H1 (cell line): ENCODE measurements around the gene SCNN1G. TPM values are rescaled to one million over a fixed set of nuclear protein-coding genes. Genes with fewer than 3 reads are reported as not detected.

ENCODE experiments used
- CTCF ChIA-PET: fragments of 300-600 bp; sonication (Branson Sonifier 250); formaldehyde crosslinking; loops from one replicate; lab custom pipeline; 2021; ENCODE audit not compliant: partially characterized antibody; lab: Charles Lee
- POLR2A ChIA-PET: fragments of 300-600 bp; sonication (Branson Sonifier 250); formaldehyde crosslinking; loops from one replicate; lab custom pipeline; 2021; ENCODE audit warnings: inconsistent platforms; ENCODE audit not compliant: partially characterized antibody; lab: Charles Lee
- DNase-seq, 2 experiments: peaks; one replicate each; pipeline versions ENCODE4 v3.0.0 to v3.0.0-alpha.2; 2010 to 2022; ENCODE audit warnings: low spot score in 2 of 2, low read depth in 1 of 2, mixed read lengths in 1 of 2
- FAIRE-seq: peaks from 2 replicates; lab custom pipeline; 2011; peaks lifted over from hg19 to GRCh38; lab: Jason Lieb, UNC
- H2AFZ ChIP-seq: 2 replicates; pipeline ENCODE4 v1.8.1; 2012; ENCODE audit warnings: low read length, inconsistent platforms
- H2AK5ac ChIP-seq: 2 replicates; pipeline ENCODE4 v1.6.1; 2013; ENCODE audit warnings: low read depth, low read length
- H2BK120ac ChIP-seq: replicated peaks from 2 replicates; pipeline ENCODE3; 2013; ENCODE audit warnings: low read depth, low read length, inconsistent platforms
- H2BK12ac ChIP-seq: 2 replicates; pipeline ENCODE4 v1.6.1; 2013; ENCODE audit warnings: low read depth, low read length
- H2BK15ac ChIP-seq: 2 replicates; pipeline ENCODE4 v1.6.1; 2013; ENCODE audit warnings: low read length
- H2BK20ac ChIP-seq: 2 replicates; pipeline ENCODE4 v1.6.1; 2013; ENCODE audit warnings: low read length
- H2BK5ac ChIP-seq: 2 replicates; pipeline ENCODE4 v1.6.1; 2013; ENCODE audit warnings: low read depth, low read length
- H3K14ac ChIP-seq: 2 replicates; pipeline ENCODE4 v1.6.1; 2013; ENCODE audit warnings: inconsistent platforms; ENCODE audit not compliant: insufficient read length
- H3K18ac ChIP-seq: 2 replicates; pipeline ENCODE4 v1.6.1; 2013; ENCODE audit warnings: low read length; ENCODE audit errors: extremely low read depth
- H3K23ac ChIP-seq: 2 replicates; pipeline ENCODE4 v1.6.1; 2013; ENCODE audit warnings: inconsistent platforms; ENCODE audit not compliant: insufficient read length
- H3K23me2 ChIP-seq: 2 replicates; pipeline ENCODE4 v1.6.1; 2013; ENCODE audit warnings: low read depth, low read length
- H3K27ac ChIP-seq: 2 replicates; pipeline ENCODE4 v1.6.1; 2011; ENCODE audit warnings: low read depth, low read length, inconsistent platforms
- H3K27me3 ChIP-seq, 4 experiments: replicated peaks in 1 of 4; 1 replicate in 1 of 4; 2 replicates in 3 of 4; pipeline versions ENCODE4 v1.6.1 to v1.8.1; 2011 to 2013; ENCODE audit warnings: low read length in 3 of 4, mild to moderate bottlenecking in 3 of 4, inconsistent platforms in 2 of 4, mixed read lengths in 2 of 4, moderate library complexity in 1 of 4; ENCODE audit not compliant: control insufficient read depth in 3 of 4, insufficient read depth in 3 of 4; ENCODE audit errors: extremely low read depth in 1 of 4
- H3K36me3 ChIP-seq, 4 experiments: 2 replicates each; pipeline versions ENCODE4 v1.6.1 to v1.8.1; 2011 to 2013; ENCODE audit warnings: mild to moderate bottlenecking in 4 of 4, low read length in 3 of 4, moderate library complexity in 2 of 4, control low read depth in 1 of 4, inconsistent platforms in 1 of 4; ENCODE audit not compliant: insufficient read depth in 4 of 4, control insufficient read depth in 2 of 4
- H3K4ac ChIP-seq: replicated peaks from 2 replicates; pipeline ENCODE3; 2013; ENCODE audit warnings: low read length, low read depth, mixed read lengths, inconsistent platforms; ENCODE audit not compliant: insufficient read length
- H3K4me1 ChIP-seq, 4 experiments: replicated peaks in 1 of 4; 1 replicate in 1 of 4; 2 replicates in 3 of 4; pipeline versions ENCODE4 v1.6.1 to v1.8.1; 2011 to 2013; ENCODE audit warnings: low read length in 3 of 4, inconsistent platforms in 2 of 4, mixed read lengths in 1 of 4; ENCODE audit not compliant: insufficient read depth in 4 of 4, control insufficient read depth in 3 of 4
- H3K4me2 ChIP-seq, 2 experiments: 2 replicates each; pipeline versions ENCODE4 v1.6.1 to v1.8.1; 2011 to 2013; ENCODE audit warnings: low read depth in 2 of 2, low read length in 2 of 2, control low read depth in 1 of 2, inconsistent platforms in 1 of 2, mild to moderate bottlenecking in 1 of 2; ENCODE audit not compliant: insufficient read depth in 1 of 2
- H3K4me3 ChIP-seq, 4 experiments: fragments of 200-600, 300-600 bp in 1 of 4; sonication (generic), shearing (Covaris generic), sonication (Bioruptor Twin) in 1 of 4; 2 replicates each; pipeline versions ENCODE4 v1.5.1 to v1.8.1; 2011 to 2016; ENCODE audit warnings: low read length in 4 of 4, low read depth in 3 of 4, control low read depth in 2 of 4, inconsistent platforms in 2 of 4, mild to moderate bottlenecking in 2 of 4, mixed read lengths in 1 of 4, moderate library complexity in 1 of 4; ENCODE audit not compliant: insufficient read depth in 2 of 4; ENCODE audit errors: extremely low read depth in 1 of 4
- H3K56ac ChIP-seq: replicated peaks from 2 replicates; pipeline ENCODE3; 2013; ENCODE audit warnings: low read depth, mild to moderate bottlenecking, mixed read lengths, low read length, inconsistent platforms; ENCODE audit not compliant: insufficient read length
- H3K79me1 ChIP-seq: 2 replicates; pipeline ENCODE4 v1.6.1; 2013; ENCODE audit warnings: low read depth, low read length, control low read depth
- H3K79me2 ChIP-seq, 2 experiments: 2 replicates each; pipeline versions ENCODE4 v1.6.1 to v1.8.1; 2012 to 2013; ENCODE audit warnings: low read length in 2 of 2, mild to moderate bottlenecking in 2 of 2, inconsistent platforms in 1 of 2; ENCODE audit not compliant: insufficient read depth in 2 of 2, control insufficient read depth in 1 of 2
- H3K9ac ChIP-seq, 4 experiments: replicated peaks in 1 of 4; 1 replicate in 1 of 4; 2 replicates in 3 of 4; pipeline versions ENCODE4 v1.6.1 to v1.8.1; 2011 to 2013; ENCODE audit warnings: low read depth in 3 of 4, low read length in 3 of 4, control low read depth in 2 of 4, mild to moderate bottlenecking in 2 of 4, moderate library complexity in 2 of 4, inconsistent platforms in 1 of 4; ENCODE audit errors: extremely low read depth in 1 of 4
- H3K9me3 ChIP-seq, 2 experiments: 2 replicates each; pipeline versions ENCODE4 v1.6.1 to v1.8.1; 2012 to 2013; ENCODE audit warnings: mild to moderate bottlenecking in 2 of 2, moderate library complexity in 2 of 2, control low read depth in 1 of 2, inconsistent platforms in 1 of 2, low read depth in 1 of 2, low read length in 1 of 2, mixed read lengths in 1 of 2; ENCODE audit not compliant: insufficient read depth in 2 of 2
- H4K20me1 ChIP-seq, 2 experiments: replicated peaks in 1 of 2; 2 replicates each; pipeline versions ENCODE3 to v1.8.1; 2011 to 2013; ENCODE audit warnings: inconsistent platforms in 2 of 2, low read length in 2 of 2, mild to moderate bottlenecking in 1 of 2; ENCODE audit not compliant: insufficient read depth in 2 of 2, control insufficient read depth in 1 of 2
- H4K5ac ChIP-seq: 2 replicates; pipeline ENCODE4 v1.6.1; 2013; ENCODE audit warnings: low read length, low read depth, mixed read lengths, inconsistent platforms; ENCODE audit not compliant: insufficient read length
- H4K8ac ChIP-seq: 2 replicates; pipeline ENCODE4 v1.8.0; 2013; ENCODE audit warnings: mild to moderate bottlenecking, moderate library complexity, low read length, inconsistent platforms; ENCODE audit not compliant: insufficient read depth; ENCODE audit errors: extremely low read depth
- H4K91ac ChIP-seq: replicated peaks from 2 replicates; pipeline ENCODE3; 2013; ENCODE audit warnings: low read length, mixed read lengths, inconsistent platforms; ENCODE audit not compliant: insufficient read length
- BRCA1 ChIP-seq: IDR thresholded peaks from 2 replicates; pipeline ENCODE4 v1.6.1; 2012; ENCODE audit warnings: low read depth, low read length, improper control_type of control experiment
- CHD1 ChIP-seq: IDR thresholded peaks from 2 replicates; pipeline ENCODE4 v1.6.1; 2012; ENCODE audit warnings: low read depth, low read length, improper control_type of control experiment
- GTF2F1 ChIP-seq: IDR thresholded peaks from 2 replicates; pipeline ENCODE4 v1.6.1; 2012; ENCODE audit warnings: low read depth, low read length, improper control_type of control experiment, borderline replicate concordance
- KDM5A ChIP-seq: fragments of 200-600 bp; IDR thresholded peaks from 2 replicates; pipeline ENCODE4 v1.7.1; 2012; ENCODE audit warnings: mild to moderate bottlenecking, low read length, inconsistent platforms, mixed read lengths
- NANOG ChIP-seq: IDR thresholded peaks from 2 replicates; pipeline ENCODE4 v1.6.1; 2011; ENCODE audit warnings: low read length, low read depth, mild to moderate bottlenecking, inconsistent platforms; ENCODE audit not compliant: insufficient read depth, poor library complexity, severe bottlenecking
- TBP ChIP-seq: IDR thresholded peaks from 2 replicates; pipeline ENCODE4 v1.6.1; 2011; ENCODE audit warnings: low read depth, low read length, improper control_type of control experiment
- TCF12 ChIP-seq: IDR thresholded peaks from 2 replicates; pipeline ENCODE4 v1.6.1; 2011; ENCODE audit warnings: low read depth, mild to moderate bottlenecking, low read length
- WGBS, 2 experiments: shearing (Covaris generic) in 1 of 2; methylation state at CpG; one replicate each; pipeline versions ENCODE4 v1.1.6 to v1.1.7; 2013 to 2015; ENCODE audit warnings: low lambda C conversion rate in 2 of 2, mixed read lengths in 2 of 2, inconsistent platforms in 1 of 2, low coverage in 1 of 2, missing lambda C conversion rate in 1 of 2; ENCODE audit not compliant: insufficient replicate concordance in 2 of 2, insufficient coverage in 1 of 2, insufficient read length in 1 of 2; ENCODE audit errors: extremely low coverage in 1 of 2, missing lambda C conversion rate in 1 of 2; 5-methylcytosine and 5-hydroxymethylcytosine counted together
- polyA plus RNA-seq, 7 experiments: library from polyadenylated mRNA; depleted of rRNA in 3 of 7; stranded (reverse) in 5 of 7; unstranded in 2 of 7; fragments of >200 nt in 5 of 7; fragments of 200-250 nt in 2 of 7; gene quantifications; 1 replicate in 5 of 7; 2 replicates in 1 of 7; 4 replicates in 1 of 7; pipeline versions ENCODE4 v1.2.1 to v1.2.3, GENCODE V29; 2011 to 2013; ENCODE audit warnings: missing spikeins in 2 of 7, mixed read lengths in 2 of 7
- total RNA-seq: library from RNA; stranded (reverse); fragmentation: NEBNext Ultra II Directional; extraction: Animal tissue kit (Norgen Biotek cat#: 25700); gene quantifications from 2 replicates; pipeline ENCODE4 v1.2.1, GENCODE V29; 2021

The SCNN1G gene
- total and polyA plus RNA-seq, 2 of the 8 experiments (the other 6 are each of a cell fraction or from before 2014, with no cell fraction given), result 0.73 to 1.1 TPM

DNA sequence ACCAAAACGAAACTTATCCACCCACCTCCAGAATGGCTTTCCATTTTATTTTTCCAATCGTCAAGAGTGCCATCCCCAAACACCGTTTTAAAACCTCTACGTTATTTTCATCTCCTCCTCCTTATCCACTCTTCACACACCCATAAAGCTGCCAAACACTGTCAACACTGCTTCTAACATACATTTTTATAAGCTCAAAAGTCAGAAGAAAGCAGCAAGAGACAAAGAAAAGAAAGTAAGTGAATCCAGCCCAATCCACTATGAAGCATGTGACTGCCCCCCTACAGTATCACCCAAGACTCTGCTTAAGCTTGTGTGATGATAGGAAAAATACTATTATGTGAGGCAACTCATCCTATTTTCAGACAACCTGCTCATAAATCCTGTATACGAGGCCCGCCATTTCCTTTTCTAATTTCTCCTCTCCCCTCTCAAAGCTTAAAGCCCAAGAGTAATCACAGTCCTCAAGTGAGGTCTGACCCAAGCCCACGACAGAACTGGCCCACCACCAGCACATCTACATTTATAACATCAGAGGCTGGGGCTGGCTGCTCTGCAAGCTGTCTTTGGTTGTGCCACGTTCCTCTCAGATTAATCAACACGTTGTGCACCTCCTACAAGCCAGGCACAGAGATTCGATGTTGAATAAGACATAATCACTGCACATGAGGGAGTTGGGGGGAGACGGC, 49.6 kb upstream of the SCNN1G start:
- no peak for TF ChIP-seq GTF2F1
- TF ChIP-seq TCF12, result no peak
- TF ChIP-seq KDM5A, result no peak
- no peak for TF ChIP-seq CHD1
- TF ChIP-seq TBP, result no peak
- TF ChIP-seq NANOG, result no peak
- TF ChIP-seq BRCA1, result no peak
- TF ChIP-seq, all 59 proteins: peak for 0
- Histone ChIP-seq H3K14ac (no peak overlapping the region), H4K20me1 (peaks cover 0 to 9% of the 10 kb centered on the region in 2 experiments), H2BK120ac (no peak overlapping the region), H4K91ac (no peak overlapping the region), H2AK5ac (no peak overlapping the region), H2BK12ac (no peak overlapping the region), H3K4ac (no peak overlapping the region), H3K56ac (no peak overlapping the region), H3K23me2 (no peaks in the 10 kb centered on the region), H3K36me3 (no peaks in the 10 kb centered on the region), H2BK5ac (no peak overlapping the region), H2BK15ac (no peak overlapping the region), H3K4me1 (peaks cover 0 to 11% (median 4%) of the 10 kb centered on the region in 4 experiments; a peak in 5 of 7 replicates), H3K4me2 (no peak overlapping the region), H3K9me3 (no peaks in the 10 kb centered on the region; a peak in 1 of 4 replicates), H4K8ac (no peak overlapping the region), H2AFZ (no peak overlapping the region), H3K27ac (no peak overlapping the region), H3K79me1 (peaks cover 5% of the 10 kb centered on the region), H2BK20ac (no peak overlapping the region), H3K4me3 (no peak overlapping the region), H3K23ac (no peak overlapping the region), H3K9ac (no peak overlapping the region), H3K79me2 (peaks cover 2 to 98% of the 10 kb centered on the region in 2 experiments; a peak in 3 of 4 replicates), H4K5ac (no peak overlapping the region), H3K27me3 (no peaks in the 10 kb centered on the region), H3K18ac (no peak overlapping the region)
- ChIA-PET POLR2A (interaction anchor here (1.9 kb wide), 1 partner anchor 17 kb away, joined by 5 read pairs; the partner anchor contains the start of gene USP31), CTCF (interaction anchor here (0.7 to 1.2 kb wide), 3 partner anchors 14 to 303 kb away, joined by 3 to 6 read pairs (median 4); no protein-coding TSS in a partner anchor)
- 82 to 100% methylated on average over 3 to 11 of the region's 11 CpGs for WGBS, 2 experiments
- no peak for DNase-seq
- no peak for FAIRE-seq
